T47D (cell line): ENCODE measurements around the gene FHIT.

Experiments used
- DNase-seq, 2 experiments: peaks; one replicate each; pipeline versions ENCODE4 v3.0.0 to v3.0.0-alpha.2; 2011 to 2012; ENCODE audit warnings: low read depth in 1 of 2, low spot score in 1 of 2
- JUND ChIP-seq: IDR thresholded peaks from 2 replicates; pipeline ENCODE4 v1.6.1; 2012; ENCODE audit warnings: low read depth
- in situ Hi-C: cut with HindIII; loops from 2 replicates; pipeline ENCODE4 v1.10.0; 2016; ENCODE audit warnings: low sequenced_read_pairs, low pct_unique_long_range_greater_than_20kb

FHIT gene

GRCh38 chr3:60048447-60048848 lies 1202.8 kb downstream of the FHIT start:
- no peak for DNase-seq
- no peak for TF ChIP-seq JUND
- in situ Hi-C loops, result no loop called here

GRCh38 chr3:60047426-60048200 lies 1203.6 kb downstream of the FHIT start:
- no peak for DNase-seq
- in situ Hi-C loops, result no loop called here
- TF ChIP-seq JUND, result no peak

GRCh38 chr3:60046210-60046609 lies 1205.0 kb downstream of the FHIT start:
- DNase-seq, result no peak
- in situ Hi-C loops, result no loop called here
- no peak for TF ChIP-seq JUND

- in situ Hi-C loops, result no loop called here
- no peak for DNase-seq
- TF ChIP-seq JUND, result no peak
These were observed 1205.6 kb downstream of the FHIT start for GRCh38 chr3:60045686-60046085.

GRCh38 chr3:60036803-60037202 lies 1214.4 kb downstream of the FHIT start:
- DNase-seq, result no peak
- TF ChIP-seq JUND, result no peak
- in situ Hi-C loops, result no loop called here

- DNase-seq, result no peak
- in situ Hi-C loops, result no loop called here
- TF ChIP-seq JUND, result no peak
These were observed 1217.3 kb downstream of the FHIT start for GRCh38 chr3:60033901-60034453.

DNA sequence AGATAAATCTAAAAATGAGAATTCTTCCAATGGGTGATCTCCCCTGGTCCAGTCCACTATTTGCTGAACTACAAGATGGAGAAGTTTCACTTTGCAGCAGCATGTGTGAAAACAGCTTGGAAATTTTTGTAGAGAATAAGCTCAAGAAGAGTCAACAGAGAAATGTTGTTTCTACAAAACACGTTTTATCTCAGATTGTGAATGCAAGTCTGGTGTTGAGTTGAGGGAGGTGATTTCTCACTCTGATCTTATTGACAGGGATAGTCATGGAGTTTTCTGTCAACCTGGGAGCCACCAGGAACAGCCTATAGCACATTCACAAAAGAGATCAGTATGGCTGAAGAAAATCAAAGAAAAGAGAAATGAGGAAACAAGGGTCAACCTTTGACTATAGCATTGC lies 1220.3 kb downstream of the FHIT start:
- no peak for DNase-seq
- in situ Hi-C loops, result no loop called here
- no peak for TF ChIP-seq JUND

- no peak for TF ChIP-seq JUND
- DNase-seq, result no peak
- in situ Hi-C loops, result no loop called here
These were observed 1223.0 kb downstream of the FHIT start for GRCh38 chr3:60028233-60028632.

DNA sequence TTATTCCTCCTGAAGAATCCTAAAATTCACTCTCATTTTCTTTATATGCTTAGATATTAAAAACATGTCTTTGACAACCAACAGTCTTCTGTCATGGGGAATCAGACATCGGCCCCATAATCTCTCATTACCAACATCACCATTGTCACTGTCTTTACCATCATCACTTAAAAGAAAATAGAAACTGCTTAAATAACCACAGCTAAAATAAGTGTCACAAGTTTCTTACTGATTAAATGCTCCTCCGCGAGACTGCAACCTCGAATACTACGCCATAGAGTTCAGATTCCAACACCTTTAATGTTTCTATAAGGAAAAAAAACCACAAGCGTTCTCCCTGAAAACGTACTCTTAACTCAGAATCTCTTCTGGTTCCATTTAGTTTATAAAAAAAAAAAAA lies 1223.9 kb downstream of the FHIT start:
- no peak for TF ChIP-seq JUND
- DNase-seq, result no peak
- in situ Hi-C loops, result no loop called here

DNA sequence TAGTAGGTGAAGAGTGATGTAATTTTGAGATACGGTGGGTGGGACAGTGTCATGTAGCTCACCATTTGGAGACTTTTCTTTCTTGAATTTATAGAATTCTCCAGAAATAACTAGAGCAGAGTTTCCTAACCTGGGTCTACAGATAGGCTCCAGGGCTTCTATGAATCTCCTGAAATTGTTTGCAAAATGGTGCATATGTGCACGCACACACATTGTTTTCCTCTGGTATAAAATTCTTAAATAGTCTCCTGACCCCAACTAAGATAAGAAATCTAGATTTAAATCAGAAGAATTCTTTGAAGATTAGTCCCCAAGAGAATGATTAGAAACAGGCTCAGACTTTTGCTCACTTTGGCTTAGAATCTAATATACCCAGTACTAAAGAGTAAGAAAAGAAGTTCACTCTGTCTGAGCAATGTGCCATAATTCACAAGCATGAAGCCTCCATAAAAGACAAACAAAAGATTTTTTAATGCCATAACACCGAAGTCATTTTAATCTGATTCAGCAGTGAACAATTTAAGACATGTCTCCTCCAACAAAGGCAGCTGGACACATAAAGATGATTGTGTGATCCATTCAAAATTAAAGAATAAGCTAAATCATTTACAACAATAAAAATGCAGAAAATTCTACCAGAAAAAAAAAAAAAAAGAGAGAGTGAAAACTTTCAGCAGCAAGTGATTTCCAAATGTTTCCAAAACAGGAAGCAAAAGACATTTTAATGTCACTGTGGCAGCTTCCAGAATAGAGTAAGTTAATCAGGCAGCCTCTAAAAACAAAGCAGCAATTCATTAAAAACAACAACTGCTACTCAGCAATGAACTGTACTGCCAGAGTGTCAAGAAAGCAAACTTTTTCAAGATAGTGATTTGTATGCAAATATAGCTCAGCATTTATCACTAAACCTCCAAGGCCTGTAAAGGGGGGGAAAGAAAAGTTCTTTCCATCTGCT lies 1225.9 kb downstream of the FHIT start:
- TF ChIP-seq JUND, result no peak
- DNase-seq, result no peak
- in situ Hi-C loops, result no loop called here

DNA sequence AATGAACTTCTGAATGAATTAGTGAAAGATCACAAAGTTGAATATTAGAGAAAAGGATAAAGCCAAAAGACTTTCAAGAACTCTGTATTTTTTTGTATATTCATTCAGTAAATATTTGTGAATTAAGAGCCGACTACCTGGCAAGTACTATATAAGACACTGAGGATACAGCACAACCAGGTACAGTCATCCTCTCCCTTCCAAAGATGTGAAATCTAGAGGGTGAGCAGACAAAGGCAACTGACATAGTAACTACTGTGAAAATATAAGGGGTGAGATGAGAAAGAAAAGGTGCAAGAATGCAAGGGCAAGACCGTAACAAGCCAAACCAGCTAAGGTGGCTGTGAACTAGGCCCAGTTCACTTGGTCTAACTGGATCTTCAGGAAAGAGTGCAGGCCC lies 1226.9 kb downstream of the FHIT start:
- no peak for TF ChIP-seq JUND
- in situ Hi-C loops, result no loop called here
- DNase-seq, result no peak

- no peak for DNase-seq
- TF ChIP-seq JUND, result no peak
- in situ Hi-C loops, result no loop called here
These were observed 1228.1 kb downstream of the FHIT start for GRCh38 chr3:60023189-60023588.

DNA sequence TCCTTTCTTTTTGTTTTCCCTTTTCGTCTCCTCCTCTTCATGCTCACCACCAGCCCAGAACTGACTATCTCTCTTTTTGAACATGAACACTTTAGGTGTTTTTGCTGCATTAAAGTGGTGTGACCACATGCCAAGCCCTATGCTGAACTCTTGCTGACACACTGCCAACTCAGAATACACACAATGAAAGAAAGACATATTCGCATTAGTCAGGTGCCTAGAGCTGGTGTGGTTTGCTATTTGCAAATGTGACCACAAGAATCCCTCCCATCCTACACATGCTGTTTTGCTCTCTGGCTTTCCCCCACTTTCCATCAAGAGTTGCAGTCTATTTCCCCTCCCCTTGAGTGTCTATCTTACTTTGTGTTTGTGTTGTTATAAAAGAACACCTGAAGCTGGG lies 1233.6 kb downstream of the FHIT start:
- TF ChIP-seq JUND, result no peak
- in situ Hi-C loops, result no loop called here
- peak in 1 of 2 experiments; percentile 30 for DNase-seq
